ENCODE data around the gene JMJD1C.

- TF ChIP-seq CTCF (IDR thresholded peaks at IDR 0.05) (no peak), POLR2A (IDR thresholded peaks at IDR 0.05) (no peak)
Measured at GRCh38 chr10:63413429-63413828, 52.3 kb downstream of the JMJD1C start.
